HG03039 (cell line): ENCODE data around the gene PRRC2B.
A peak's percentile ranks its signal among the peaks of the same experiment; 100 is the strongest.
"Not testable (repeated sequence)": the region's sequence is repeated elsewhere in the genome, so short reads cannot be mapped to it uniquely, and the experiment has no call there.

Experiments
- ATAC-seq: cut with Tn5 transposase; IDR thresholded peaks from one replicate; pipeline ENCODE4 v1.9.1; 2021; ENCODE audit warnings: mild to moderate bottlenecking, moderate library complexity; ENCODE audit not compliant: unreplicated experiment

PRRC2B gene

DNA sequence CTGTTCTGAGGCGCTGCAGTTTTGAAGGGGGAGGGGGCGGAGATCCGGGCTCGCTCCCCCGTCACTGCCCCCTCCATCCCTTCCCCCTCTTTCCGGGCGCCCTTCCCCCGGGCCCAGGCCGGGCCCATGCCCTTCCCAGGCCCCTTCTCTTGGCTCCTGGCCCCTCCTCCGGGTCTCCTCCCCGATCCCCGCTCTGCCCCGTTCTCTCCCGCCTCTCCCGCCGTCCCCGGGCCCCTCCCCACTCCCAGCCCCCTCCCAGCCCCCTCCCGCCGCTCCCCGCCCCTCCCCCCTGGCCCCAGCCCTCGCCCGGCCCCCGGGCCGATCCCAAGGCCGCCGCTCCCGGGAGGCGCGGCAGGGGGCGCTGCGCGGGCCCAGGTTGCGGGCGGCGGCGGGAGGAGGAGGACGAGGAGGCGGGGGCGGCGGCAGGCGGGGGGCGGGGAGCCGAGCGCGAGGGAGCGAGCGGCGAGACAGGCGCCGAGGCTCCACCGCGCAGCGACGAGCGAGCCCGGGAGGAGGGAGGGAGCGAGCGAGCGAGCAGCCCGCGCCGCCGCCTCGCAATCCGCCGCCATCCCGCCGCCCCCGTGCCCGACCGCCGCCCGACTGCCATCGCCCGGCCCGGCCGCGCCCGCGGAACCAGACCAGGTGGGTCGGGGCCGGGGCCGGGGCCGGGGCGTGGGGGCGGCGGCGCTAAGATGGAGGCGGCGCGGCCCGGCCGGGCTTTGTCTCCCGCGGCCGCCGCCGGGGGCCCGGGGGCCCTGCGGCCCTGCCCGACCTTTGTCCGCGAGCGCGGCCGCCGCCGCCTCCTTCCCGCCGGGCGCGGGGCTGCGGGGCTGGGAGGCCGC, at the start of gene PRRC2B:
TSS of gene PRRC2B (plus strand) at position 465 of the 842 bp plus-strand sequence. CDS start 36,059 bp downstream, outside the sequence.
- peak; percentile 48 for ATAC-seq

DNA sequence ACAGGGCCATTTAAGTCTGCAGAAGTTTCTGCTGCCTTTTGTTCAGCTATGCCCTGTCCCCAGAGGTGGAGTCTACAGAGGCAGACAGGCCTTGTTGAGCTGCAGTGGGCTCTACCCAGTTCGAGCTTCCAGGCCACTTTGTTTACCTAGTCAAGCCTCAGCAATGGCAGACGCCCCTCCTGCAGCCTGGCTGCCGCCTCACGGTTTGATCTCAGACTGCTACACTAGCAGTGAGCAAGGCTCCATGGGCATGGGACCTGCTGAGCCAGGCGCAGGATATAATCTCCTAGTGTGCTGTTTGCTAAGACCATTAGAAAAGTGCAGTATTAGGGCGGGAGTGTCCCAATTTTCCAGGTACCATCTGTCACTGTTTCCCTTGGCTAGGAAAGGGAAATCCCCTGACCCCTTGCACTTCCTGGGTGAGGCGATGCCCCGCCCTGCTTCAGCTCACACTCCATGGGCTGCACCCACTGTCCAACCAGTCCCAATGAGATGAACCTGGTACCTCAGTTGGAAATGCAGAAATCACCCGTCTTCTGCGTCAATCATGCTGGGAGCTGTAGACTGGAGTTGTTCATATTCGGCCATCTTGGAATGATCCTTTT, 48.9 kb upstream of the PRRC2B start:
- ATAC-seq, result not testable (repeated sequence)

DNA sequence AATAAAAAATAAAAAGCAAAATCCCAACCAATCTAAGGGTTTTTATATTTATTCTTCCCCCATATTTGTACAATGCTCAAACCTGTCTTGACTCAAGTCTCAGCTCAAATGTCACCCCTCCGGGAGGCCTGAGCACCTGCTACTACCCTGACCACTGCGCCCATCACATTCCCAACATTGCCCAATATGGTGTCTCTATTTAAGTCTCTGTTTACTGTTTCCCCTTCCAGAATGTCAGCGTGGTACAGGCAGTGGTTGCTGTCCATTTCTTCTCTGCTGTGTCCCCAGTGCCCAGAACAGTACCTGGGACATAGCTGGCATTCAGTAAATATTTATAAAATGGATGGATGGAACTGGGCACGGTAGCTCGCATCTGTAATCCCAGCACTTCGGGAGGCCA, 47.3 kb upstream of the PRRC2B start:
- no peak for ATAC-seq

- ATAC-seq, result no peak
Observed at GRCh38 chr9:131347376-131348020, 46.4 kb upstream of the PRRC2B start.

DNA sequence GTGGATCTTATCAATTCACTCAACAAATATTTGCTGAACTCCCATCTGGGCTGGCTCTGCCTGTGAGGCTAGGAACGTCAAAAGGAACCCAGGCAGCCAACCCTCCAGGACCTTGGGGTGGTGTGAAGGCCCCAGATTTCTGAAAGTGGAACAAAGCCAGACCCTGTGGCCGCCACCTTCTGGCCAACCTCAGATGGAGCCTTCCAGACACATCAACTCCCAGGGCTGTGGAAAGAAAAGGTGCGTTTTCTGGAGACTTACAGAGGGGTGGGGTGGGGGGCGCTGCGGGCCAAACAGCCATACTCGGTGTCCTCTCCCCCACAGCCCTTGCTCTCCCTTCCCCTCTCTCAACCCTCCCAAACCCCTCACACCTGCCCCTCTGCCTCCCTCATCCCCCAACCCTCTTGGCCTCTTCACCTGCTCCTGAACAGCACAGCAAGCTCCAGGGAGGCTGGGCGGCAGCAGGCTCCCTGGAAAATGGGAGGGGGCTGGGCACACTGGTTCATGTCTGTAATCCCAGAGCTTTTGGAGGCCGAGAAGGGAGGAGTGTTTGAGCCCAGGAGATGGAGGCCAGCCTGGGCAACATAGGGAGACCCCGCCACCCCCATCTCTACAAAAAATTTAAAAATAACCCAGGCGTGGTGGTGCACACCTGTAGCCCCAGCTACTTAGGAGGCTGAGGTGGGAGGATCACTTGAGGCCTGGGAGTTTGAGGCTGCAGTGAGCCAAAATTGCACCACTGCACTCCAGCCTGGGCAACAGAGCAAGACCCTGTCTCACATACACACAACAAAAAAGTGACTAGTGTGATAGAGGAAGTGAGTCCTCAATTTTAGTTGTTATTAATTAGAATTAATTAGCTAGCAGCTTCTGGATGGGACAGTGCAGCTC, 45.0 kb upstream of the PRRC2B start:
- ATAC-seq, result no peak

GRCh38 chr9:131349522-131349880, 44.4 kb upstream of the PRRC2B start:
- ATAC-seq, result no peak

- no peak for ATAC-seq
Observed at GRCh38 chr9:131349881-131350563, 43.9 kb upstream of the PRRC2B start.

DNA sequence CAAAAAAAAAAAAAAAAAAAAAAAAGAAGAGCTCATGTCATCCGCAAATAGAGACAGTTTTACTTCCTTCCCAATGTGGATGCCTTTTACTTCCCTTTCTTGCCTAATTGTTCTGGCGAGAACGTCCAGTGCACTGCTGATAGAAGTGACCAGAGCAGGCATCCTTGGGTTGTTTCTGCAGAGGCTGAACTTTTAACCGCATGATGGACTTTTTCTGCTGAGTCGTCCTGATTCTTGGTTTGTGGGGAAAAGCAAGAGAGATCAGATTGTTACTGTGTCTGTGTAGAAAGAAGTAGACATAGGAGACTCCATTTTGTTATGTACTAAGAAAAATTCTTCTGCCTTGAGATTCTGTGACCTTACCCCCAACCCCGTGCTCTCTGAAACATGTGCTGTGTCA, 37.4 kb upstream of the PRRC2B start:
- ATAC-seq, result not testable (repeated sequence)

GRCh38 chr9:131358556-131358955, 35.3 kb upstream of the PRRC2B start:
- ATAC-seq, result no peak

DNA sequence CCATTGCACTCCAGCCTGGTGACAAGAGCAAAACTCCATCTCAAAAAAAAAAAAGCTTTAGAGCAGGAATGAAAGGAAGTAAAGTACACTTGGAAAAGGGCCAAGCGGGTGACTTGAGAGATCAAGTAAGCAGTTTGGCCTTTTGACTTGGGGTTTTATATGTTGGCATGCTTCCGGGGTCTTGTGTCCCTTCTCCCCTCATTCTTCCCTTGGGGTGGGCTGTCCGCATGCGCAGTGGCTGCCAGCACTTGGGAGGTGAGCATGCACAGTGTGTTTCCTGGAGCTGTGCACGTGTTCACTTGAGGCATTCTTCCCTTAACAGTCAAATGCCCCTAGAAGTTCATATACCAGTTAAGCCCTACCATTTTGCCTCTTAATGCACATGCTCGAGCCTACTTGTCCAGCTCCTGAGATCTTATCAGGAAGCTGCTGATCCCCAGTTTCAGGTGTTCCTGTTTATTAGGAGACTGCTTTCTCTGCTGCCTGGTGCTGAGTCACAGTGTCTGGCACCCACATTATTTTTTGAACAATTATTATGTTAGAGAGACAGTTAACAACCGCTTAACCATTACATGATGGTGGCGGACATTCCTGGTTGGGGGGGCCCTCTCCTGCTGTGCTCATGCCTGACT, 32.6 kb upstream of the PRRC2B start:
- no peak for ATAC-seq

GRCh38 chr9:131365546-131365945, 28.3 kb upstream of the PRRC2B start:
- no peak for ATAC-seq

DNA sequence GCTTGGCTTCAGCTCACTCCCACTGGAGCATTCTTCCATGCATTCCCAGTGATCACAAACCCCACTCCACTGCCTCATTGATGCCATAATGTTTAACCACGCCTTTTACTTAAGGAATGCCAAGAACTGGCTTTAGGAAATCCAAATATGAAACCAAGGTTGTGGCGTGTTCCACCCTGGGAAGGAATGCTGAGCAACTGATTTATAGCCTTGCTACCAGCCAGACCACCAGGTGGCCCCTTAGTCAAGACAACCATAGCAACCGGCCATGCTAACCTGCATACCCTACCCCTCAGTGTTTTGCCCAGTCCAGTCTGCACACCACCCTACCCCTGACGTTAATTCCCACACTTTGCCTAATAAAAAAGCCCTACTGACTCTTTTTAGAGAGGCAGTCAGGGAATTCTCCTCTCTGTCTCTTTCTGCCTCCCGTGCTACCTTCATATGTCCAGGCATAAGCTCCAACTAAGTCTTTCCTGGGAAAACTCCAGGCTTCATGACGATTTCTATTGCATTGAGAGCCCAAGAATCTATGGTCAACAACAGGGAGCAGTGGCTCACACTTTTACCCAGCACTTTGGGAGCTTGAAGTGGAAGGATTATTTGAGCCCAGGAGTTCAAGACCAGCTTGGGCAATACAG, 27.0 kb upstream of the PRRC2B start:
- no peak for ATAC-seq

GRCh38 chr9:131367450-131367849, 26.4 kb upstream of the PRRC2B start:
- no peak for ATAC-seq

DNA sequence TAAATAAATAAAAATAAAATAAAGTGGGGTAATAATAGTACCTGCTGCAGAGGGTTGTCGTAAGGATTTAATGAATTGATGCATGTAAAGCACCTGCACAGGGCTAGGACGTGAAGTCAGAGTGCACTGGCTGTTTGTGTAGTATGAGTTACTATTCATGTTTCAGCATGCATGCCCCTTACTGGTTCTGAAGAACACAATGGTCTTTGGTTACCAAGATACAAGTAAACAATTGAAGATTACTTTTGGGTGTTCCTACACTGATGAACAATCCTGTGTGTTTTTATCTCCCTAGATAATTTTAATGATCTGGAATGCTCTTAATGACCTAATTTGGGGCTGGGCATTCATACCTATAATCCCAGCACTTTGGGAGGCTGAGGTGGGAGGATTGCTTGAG, 23.2 kb upstream of the PRRC2B start:
- no peak for ATAC-seq

DNA sequence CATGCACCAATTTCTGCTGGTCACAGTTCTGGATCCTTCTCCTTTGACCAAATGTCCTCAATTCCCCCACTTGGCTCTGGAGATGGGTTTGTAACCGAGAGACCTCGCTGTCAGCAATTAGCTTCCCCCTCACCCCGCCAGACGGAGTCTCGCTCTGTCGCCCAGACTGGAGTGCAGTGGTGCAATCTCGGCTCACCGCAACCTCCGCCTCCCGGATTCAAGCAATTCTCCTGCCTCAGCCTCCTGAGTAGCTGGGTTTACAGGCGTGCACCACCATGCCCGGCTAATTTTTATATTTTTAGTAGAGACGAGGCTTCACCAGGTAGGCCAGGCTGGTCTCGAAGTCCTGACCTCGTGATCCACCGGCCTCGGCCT, 21.3 kb upstream of the PRRC2B start:
- not testable (repeated sequence) for ATAC-seq

GRCh38 chr9:131374638-131375037, 19.2 kb upstream of the PRRC2B start:
- not testable (repeated sequence) for ATAC-seq

DNA sequence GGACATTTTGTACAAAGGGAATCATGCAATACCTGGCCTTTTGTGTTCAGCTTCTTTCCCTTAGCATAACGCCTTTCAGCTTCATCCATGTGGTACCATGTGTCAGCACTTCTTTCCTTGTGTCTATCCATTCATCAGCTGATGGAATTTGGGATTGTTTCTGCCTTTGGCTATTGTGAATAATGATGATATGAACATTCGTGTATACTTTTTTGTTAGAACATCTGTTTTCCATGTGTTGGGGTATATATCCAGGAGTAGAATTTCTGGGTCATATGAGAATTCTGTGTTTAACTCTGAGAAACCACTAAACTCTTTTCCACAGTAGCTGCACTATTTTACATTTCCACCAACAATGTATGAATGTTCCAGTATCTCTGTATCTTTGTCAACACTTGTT, 14.8 kb upstream of the PRRC2B start:
- ATAC-seq, result no peak

DNA sequence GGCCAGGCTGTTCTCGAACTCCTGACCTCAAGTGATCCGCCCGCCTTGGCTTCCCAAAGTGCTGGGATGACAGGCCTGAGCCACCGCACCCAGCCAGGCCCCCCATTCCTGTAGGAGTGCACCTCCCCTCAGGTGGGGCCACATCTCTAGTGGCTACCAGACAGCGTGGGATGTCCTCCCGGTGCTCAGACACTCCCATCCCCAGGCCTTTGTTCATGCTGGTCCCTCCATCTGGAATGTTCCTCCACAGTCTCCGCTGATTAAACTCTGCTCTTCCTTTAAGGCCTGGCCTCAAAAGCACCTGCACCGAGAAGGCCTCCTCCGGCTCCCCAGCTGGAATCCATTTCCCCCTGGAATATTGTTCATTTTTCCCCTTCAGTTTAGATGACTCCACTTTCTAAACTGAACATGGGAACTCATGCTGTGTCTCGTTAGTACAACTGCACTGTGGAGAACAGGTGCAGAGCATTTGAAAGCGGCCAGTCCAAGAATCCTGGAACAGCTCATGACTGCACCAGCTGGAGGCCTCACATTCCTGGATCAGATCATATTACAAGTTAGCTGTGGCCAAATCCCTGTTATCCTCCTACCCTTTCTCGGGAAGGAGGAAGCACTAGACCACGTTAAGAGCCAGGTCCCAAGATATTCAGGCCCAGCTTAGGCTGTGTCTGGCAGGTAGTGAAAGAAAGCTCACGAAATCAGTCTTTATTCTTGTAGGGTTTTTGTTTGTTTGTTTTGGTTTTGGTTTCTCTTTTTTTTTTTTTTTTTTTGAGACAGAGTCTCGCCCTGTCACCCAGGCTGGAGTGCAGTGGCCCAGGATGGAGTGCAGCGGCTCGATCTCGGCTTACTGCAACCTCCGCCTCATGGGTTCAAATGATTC, 10.8 kb upstream of the PRRC2B start:
- no peak for ATAC-seq

DNA sequence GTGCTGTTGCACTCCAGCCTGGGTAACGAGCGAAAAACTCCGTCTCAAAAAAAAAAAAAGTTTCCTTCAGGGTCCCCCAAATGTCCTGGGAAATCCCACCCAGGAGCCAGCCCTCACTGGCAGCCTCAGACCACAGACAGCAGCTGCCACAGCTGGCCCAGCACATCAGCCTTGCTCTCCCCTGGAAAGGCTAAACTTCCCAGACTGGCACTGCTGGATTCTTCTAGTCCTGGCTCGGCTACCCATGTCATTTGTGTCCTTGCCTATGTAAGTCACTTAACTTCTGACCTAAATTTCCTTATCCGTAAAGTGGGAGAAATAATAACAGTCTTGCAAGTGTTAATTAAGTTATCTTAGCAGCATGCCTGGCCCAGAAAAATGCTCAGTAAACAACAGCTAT, 8.6 kb upstream of the PRRC2B start:
- no peak for ATAC-seq
